Lower lobe of right lung (tissue), 2 donors: ENCODE measurements around the gene SLC25A39. TPM values are rescaled to one million over a fixed set of nuclear protein-coding genes. Genes with fewer than 3 reads are reported as not detected.

Experiments
- ATAC-seq, 2 donors: fragments of 200-7000 bp; cut with Tn5 transposase; one replicate each; pipeline ENCODE4 v1.9.1; 2020 to 2022; ENCODE audit warnings: mild to moderate bottlenecking in 2 of 2, moderate library complexity in 2 of 2
- DNase-seq: peaks from one replicate; pipeline ENCODE4 v3.0.0-alpha.2; 2020
- H3K27ac ChIP-seq: fragments of 200-600 bp; one replicate; pipeline ENCODE4 v1.8.0; 2022
- H3K27me3 ChIP-seq: fragments of 200-600 bp; one replicate; pipeline ENCODE4 v1.8.0; 2022; ENCODE audit warnings: low read depth
- H3K36me3 ChIP-seq: fragments of 200-600 bp; one replicate; pipeline ENCODE4 v1.8.0; 2022; ENCODE audit warnings: mild to moderate bottlenecking
- H3K4me1 ChIP-seq: fragments of 200-600 bp; one replicate; pipeline ENCODE4 v1.8.0; 2022
- H3K4me3 ChIP-seq: fragments of 200-600 bp; one replicate; pipeline ENCODE4 v1.8.0; 2022; ENCODE audit warnings: mild to moderate bottlenecking
- H3K9me3 ChIP-seq: fragments of 200-600 bp; one replicate; pipeline ENCODE4 v1.8.0; 2022
- CTCF ChIP-seq: fragments of 200-600 bp; IDR thresholded peaks from one replicate; pipeline ENCODE4 v1.8.0; 2022; ENCODE audit warnings: antibody characterized with exemption, mild to moderate bottlenecking
- intact Hi-C: fragments of 100-400 bp; cut with DNase I; formaldehyde crosslinking; loops from one replicate; pipeline ENCODE4 v1.11.0; 2022
- total RNA-seq: library from RNA; stranded (reverse); fragmentation: NEBNext Ultra II Directional; extraction: Animal tissue kit (Norgen Biotek cat#: 25700); gene quantifications from one replicate; pipeline ENCODE4 v1.2.1, GENCODE V29; 2021
- donor health status: DM: no; HTN: yes; CAD: no; lungs with severe emphysema.

Gene SLC25A39
- total RNA-seq, 1 donor from 2014 or later: 76.1 TPM

- ATAC-seq: peak; percentile 39 to 56
- no peak for TF ChIP-seq CTCF
- Histone ChIP-seq H3K27me3 (peaks cover 45% of the 10 kb centered on the region), H3K4me1 (peaks cover 7% of the 10 kb centered on the region), H3K4me3 (peak overlapping the region; percentile 31), H3K36me3 (peaks cover 10% of the 10 kb centered on the region), H3K9me3 (no peaks in the 10 kb centered on the region), H3K27ac (no peak overlapping the region)
- intact Hi-C loops: no loop called here
- no peak for DNase-seq
Observed at GRCh38 chr17:44314869-44315661, 9.6 kb downstream of the SLC25A39 start.

DNA sequence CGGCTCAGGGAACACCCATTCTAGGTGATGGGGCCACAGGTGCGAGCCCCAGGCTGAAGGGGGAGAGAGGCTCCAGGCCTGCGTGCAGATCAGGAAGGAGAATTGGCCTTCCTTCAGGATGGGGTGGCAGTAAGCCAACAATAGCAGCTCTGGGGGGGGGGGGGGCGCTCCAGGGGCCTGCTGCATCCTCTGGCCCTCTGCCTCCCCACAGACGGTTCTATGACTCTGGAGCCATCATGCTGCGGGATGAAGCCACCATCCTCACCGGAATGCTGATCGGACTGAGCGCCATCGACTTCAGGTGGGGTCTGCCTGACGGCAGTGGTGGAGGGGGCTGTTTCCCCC, 10.1 kb downstream of the SLC25A39 start:
- TF ChIP-seq CTCF: no peak
- peaks cover 7% of the 10 kb centered on the region for H3K4me1 ChIP-seq
- intact Hi-C loops: no loop called here
- DNase-seq (no peak), ATAC-seq (no peak)
- peaks cover 45% of the 10 kb centered on the region for H3K27me3 ChIP-seq
- no peaks in the 10 kb centered on the region for H3K9me3 ChIP-seq
- no peak overlapping the region for H3K27ac ChIP-seq
- peaks cover 5% of the 10 kb centered on the region for H3K36me3 ChIP-seq
- H3K4me3 ChIP-seq: no peak overlapping the region

GRCh38 chr17:44314031-44314430, 10.6 kb downstream of the SLC25A39 start:
- peaks cover 8% of the 10 kb centered on the region for H3K4me1 ChIP-seq
- H3K27ac ChIP-seq: no peak overlapping the region
- no peaks in the 10 kb centered on the region for H3K9me3 ChIP-seq
- peaks cover 45% of the 10 kb centered on the region for H3K27me3 ChIP-seq
- ATAC-seq: no peak
- no peak for TF ChIP-seq CTCF
- intact Hi-C loops: no loop called here
- DNase-seq: no peak
- H3K36me3 ChIP-seq: peaks cover under 1% of the 10 kb centered on the region
- no peak overlapping the region for H3K4me3 ChIP-seq

GRCh38 chr17:44312396-44313104, 12.1 kb downstream of the SLC25A39 start:
- no peak for TF ChIP-seq CTCF
- Histone ChIP-seq H3K4me3 (no peak overlapping the region), H3K27ac (no peak overlapping the region), H3K4me1 (peaks cover 21% of the 10 kb centered on the region), H3K9me3 (no peaks in the 10 kb centered on the region), H3K36me3 (no peaks in the 10 kb centered on the region), H3K27me3 (peaks cover 48% of the 10 kb centered on the region)
- DNase-seq (no peak), ATAC-seq (no peak)
- intact Hi-C loops: no loop called here

GRCh38 chr17:44311562-44312181, 13.0 kb downstream of the SLC25A39 start:
- no peak for ATAC-seq
- intact Hi-C loops: no loop called here
- H3K4me3 ChIP-seq: no peak overlapping the region
- DNase-seq: no peak
- H3K27me3 ChIP-seq: peaks cover 45% of the 10 kb centered on the region
- H3K27ac ChIP-seq: no peak overlapping the region
- TF ChIP-seq CTCF: no peak
- no peaks in the 10 kb centered on the region for H3K36me3 ChIP-seq
- no peaks in the 10 kb centered on the region for H3K9me3 ChIP-seq
- peaks cover 25% of the 10 kb centered on the region for H3K4me1 ChIP-seq
